ENCODE measurements around the gene SPHKAP. TPM values are rescaled to one million over a fixed set of nuclear protein-coding genes. Genes with fewer than 3 reads are reported as not detected.

The SPHKAP gene
- total and polyA plus RNA-seq, 2 donors (not counting 3 experiments of a cell fraction or from before 2014, with no cell fraction given) = not detected

DNA sequence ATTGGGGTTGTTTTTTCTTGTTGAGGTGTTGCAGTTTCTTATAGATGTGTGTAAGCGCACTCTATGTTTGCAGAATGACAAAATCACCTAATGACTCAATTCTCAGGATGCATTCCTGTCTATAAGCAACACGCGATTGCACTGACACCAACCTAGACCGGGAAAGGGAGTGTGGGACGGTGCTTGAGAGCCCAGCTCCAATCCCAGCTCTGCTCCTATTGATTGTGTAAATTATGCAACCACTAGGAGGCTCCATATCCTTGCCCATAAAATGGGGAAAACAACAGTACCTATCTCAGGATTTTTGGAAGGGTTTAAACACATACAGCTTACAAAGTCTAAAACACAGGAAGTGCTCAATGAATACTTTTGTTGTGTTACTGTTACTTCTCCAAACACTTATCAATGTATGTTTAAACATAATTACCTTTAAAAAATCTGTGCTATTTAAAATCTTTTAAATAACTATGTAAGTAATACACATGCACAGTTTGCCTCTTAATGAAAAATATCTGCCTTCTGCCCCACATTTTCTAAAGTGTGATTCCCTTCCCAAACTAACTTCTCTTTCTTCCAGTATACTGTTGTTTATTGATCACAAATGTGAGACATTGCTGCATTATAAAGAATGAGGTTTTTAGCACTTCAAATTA is 132.5 kb downstream of the SPHKAP start:
- H3K4me2 ChIP-seq (ENCODE audit: insufficient read depth, low read length) = no peak overlapping the region
- TF ChIP-seq FOS (IDR thresholded peaks at IDR 0.05; ENCODE audit: borderline replicate concordance, insufficient read depth, low read length) = no peak
- TF ChIP-seq, protein P1, sequence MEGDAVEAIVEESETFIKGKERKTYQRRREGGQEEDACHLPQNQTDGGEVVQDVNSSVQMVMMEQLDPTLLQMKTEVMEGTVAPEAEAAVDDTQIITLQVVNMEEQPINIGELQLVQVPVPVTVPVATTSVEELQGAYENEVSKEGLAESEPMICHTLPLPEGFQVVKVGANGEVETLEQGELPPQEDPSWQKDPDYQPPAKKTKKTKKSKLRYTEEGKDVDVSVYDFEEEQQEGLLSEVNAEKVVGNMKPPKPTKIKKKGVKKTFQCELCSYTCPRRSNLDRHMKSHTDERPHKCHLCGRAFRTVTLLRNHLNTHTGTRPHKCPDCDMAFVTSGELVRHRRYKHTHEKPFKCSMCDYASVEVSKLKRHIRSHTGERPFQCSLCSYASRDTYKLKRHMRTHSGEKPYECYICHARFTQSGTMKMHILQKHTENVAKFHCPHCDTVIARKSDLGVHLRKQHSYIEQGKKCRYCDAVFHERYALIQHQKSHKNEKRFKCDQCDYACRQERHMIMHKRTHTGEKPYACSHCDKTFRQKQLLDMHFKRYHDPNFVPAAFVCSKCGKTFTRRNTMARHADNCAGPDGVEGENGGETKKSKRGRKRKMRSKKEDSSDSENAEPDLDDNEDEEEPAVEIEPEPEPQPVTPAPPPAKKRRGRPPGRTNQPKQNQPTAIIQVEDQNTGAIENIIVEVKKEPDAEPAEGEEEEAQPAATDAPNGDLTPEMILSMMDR (IDR thresholded peaks at IDR 0.05; ENCODE audit: extremely low read depth in 1 of 2, insufficient read depth in 1 of 2, low read depth in 1 of 2, low read length in 2 of 2) = peak in 1 of 2 donors; percentile 12
- H3K4me1 ChIP-seq (ENCODE audit: control insufficient read depth, extremely low read depth, insufficient read depth, low read length) = no peaks in the 10 kb centered on the region
- H3K79me2 ChIP-seq (ENCODE audit: control insufficient read depth, insufficient read depth, low read length) = no peaks in the 10 kb centered on the region
- no TSS peak for BruUV-seq (replicated peaks)
- no peaks in the 10 kb centered on the region for H3K36me3 ChIP-seq (ENCODE audit: control insufficient read depth in 2 of 2, extremely low read depth in 1 of 2, insufficient read depth in 2 of 2, low read length in 2 of 2)
- FAIRE-seq (no peak), DNase-seq (ENCODE audit: low read depth, low spot score) (no peak)
- intact Hi-C loops (cut with micrococcal nuclease) = loop anchor here (1.0 kb wide), 1 partner anchor 1538 kb away; no protein-coding TSS in a partner anchor
- dilution Hi-C loops (cut with MboI; ENCODE audit: extremely low pct_ligation_motif_present, low sequenced_read_pairs) = no loop called here
- H3K9ac ChIP-seq (replicated peaks; ENCODE audit: extremely low read depth, insufficient read depth, low read length) = no peak overlapping the region
- ChIA-PET POLR2A (no interaction called here), CTCF (interaction anchor here (0.6 to 1.7 kb wide), 3 partner anchors 1382 to 1638 kb away, joined by 3 to 10 read pairs (median 3); no protein-coding TSS in a partner anchor)
- H3K27me3 ChIP-seq (ENCODE audit: control insufficient read depth in 2 of 2, insufficient read depth in 2 of 2, low read length in 2 of 2) = no peaks in the 10 kb centered on the region
- no peaks in the 10 kb centered on the region for H3K9me3 ChIP-seq (replicated peaks; ENCODE audit: control insufficient read depth, insufficient read depth, low read length)
- no peak overlapping the region for H2AFZ ChIP-seq (ENCODE audit: low read depth, low read length)
- H3K27ac ChIP-seq (ENCODE audit: insufficient read depth, low read depth, low read length) = no peak overlapping the region
- H3K4me3 ChIP-seq (replicated peaks in 1 of 3; ENCODE audit: insufficient read depth in 1 of 3, low read depth in 1 of 3, low read length in 3 of 3) = no peak overlapping the region
- H3K9me1 ChIP-seq (replicated peaks; ENCODE audit: control insufficient read depth, extremely low read depth, insufficient read depth, low read length) = no peaks in the 10 kb centered on the region
- H4K20me1 ChIP-seq (replicated peaks; ENCODE audit: control insufficient read depth, extremely low read depth, insufficient read depth, low read length) = no peaks in the 10 kb centered on the region

DNA sequence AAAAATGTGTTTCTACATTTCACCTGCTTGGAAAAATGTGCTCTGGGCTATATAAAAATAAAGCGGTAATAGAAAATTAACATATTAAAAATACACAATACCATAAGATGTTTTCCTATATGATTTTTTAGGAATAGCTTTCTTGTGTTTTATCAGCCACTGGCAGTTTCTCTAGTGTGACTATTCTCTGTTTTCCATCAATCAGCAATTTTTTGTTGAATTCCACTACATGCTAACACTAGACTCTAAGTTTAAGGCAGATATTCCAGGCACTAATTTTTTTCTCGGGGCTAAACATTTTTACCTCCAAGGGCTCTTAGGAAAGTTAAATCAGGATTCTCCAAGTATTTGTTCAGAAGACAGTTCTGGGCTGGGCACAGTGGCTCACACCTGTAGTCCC is 140.5 kb downstream of the SPHKAP start:
- ChIA-PET POLR2A (no interaction called here), CTCF (interaction anchor here (1.2 kb wide), 1 partner anchor 150 kb away, joined by 3 read pairs; no protein-coding TSS in a partner anchor)
- Histone ChIP-seq H3K79me2 (ENCODE audit: control insufficient read depth, insufficient read depth, low read length) (no peaks in the 10 kb centered on the region), H3K27me3 (ENCODE audit: control insufficient read depth in 2 of 2, insufficient read depth in 2 of 2, low read length in 2 of 2) (no peaks in the 10 kb centered on the region), H4K20me1 (replicated peaks; ENCODE audit: control insufficient read depth, extremely low read depth, insufficient read depth, low read length) (no peaks in the 10 kb centered on the region), H3K9me3 (replicated peaks; ENCODE audit: control insufficient read depth, insufficient read depth, low read length) (peaks cover 2% of the 10 kb centered on the region), H3K4me1 (ENCODE audit: control insufficient read depth, extremely low read depth, insufficient read depth, low read length) (no peaks in the 10 kb centered on the region), H3K9ac (replicated peaks; ENCODE audit: extremely low read depth, insufficient read depth, low read length) (no peak overlapping the region), H3K4me2 (ENCODE audit: insufficient read depth, low read length) (no peak overlapping the region), H3K4me3 (replicated peaks in 1 of 3; ENCODE audit: insufficient read depth in 1 of 3, low read depth in 1 of 3, low read length in 3 of 3) (no peak overlapping the region), H3K36me3 (ENCODE audit: control insufficient read depth in 2 of 2, extremely low read depth in 1 of 2, insufficient read depth in 2 of 2, low read length in 2 of 2) (no peaks in the 10 kb centered on the region), H2AFZ (ENCODE audit: low read depth, low read length) (no peak overlapping the region), H3K9me1 (replicated peaks; ENCODE audit: control insufficient read depth, extremely low read depth, insufficient read depth, low read length) (no peaks in the 10 kb centered on the region), H3K27ac (ENCODE audit: insufficient read depth, low read depth, low read length) (no peak overlapping the region)
- TF ChIP-seq EZH2 (IDR thresholded peaks at IDR 0.05; ENCODE audit: borderline replicate concordance, low read depth, low read length, severe bottlenecking) = no peak
- TF ChIP-seq, protein P2, sequence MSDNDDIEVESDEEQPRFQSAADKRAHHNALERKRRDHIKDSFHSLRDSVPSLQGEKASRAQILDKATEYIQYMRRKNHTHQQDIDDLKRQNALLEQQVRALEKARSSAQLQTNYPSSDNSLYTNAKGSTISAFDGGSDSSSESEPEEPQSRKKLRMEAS (IDR thresholded peaks at IDR 0.05; ENCODE audit: insufficient read depth, insufficient read length) = no peak
- no peak for TF ChIP-seq MYC (IDR thresholded peaks at IDR 0.05; ENCODE audit: low read depth, low read length)
- no peak for TF ChIP-seq JUN (IDR thresholded peaks at IDR 0.05; ENCODE audit: borderline replicate concordance, insufficient read depth, insufficient read length, low read depth)
- TF ChIP-seq FOS (IDR thresholded peaks at IDR 0.05; ENCODE audit: borderline replicate concordance, insufficient read depth, low read length) = no peak
- TF ChIP-seq GATA2 (IDR thresholded peaks at IDR 0.05; ENCODE audit: insufficient read depth, insufficient read length, low read depth, low read length) = no peak
- no peak for TF ChIP-seq POLR2AphosphoS5 (IDR thresholded peaks at IDR 0.05; ENCODE audit: insufficient read depth, low read depth, low read length)
- no peak for TF ChIP-seq POLR2A (IDR thresholded peaks at IDR 0.05; ENCODE audit: low read depth, low read length)
- TF ChIP-seq, protein P1 (IDR thresholded peaks at IDR 0.05; ENCODE audit: extremely low read depth in 1 of 2, insufficient read depth in 1 of 2, low read depth in 1 of 2, low read length in 2 of 2) = no peak
- FAIRE-seq = no peak
- intact Hi-C loops (cut with micrococcal nuclease) = no loop called here
- dilution Hi-C loops (cut with MboI; ENCODE audit: extremely low pct_ligation_motif_present, low sequenced_read_pairs) = no loop called here
- no peak for DNase-seq (ENCODE audit: low read depth, low spot score)
- BruUV-seq (replicated peaks) = no TSS peak

Measured in endothelial cell of umbilical vein (primary cell).